SU-DHL-6 (cell line): ENCODE measurements around the gene HSD17B11.

Source experiments
- CTCF ChIP-seq: fragments of 200-600 bp; sonication (generic); IDR thresholded peaks from one replicate; pipeline ENCODE4 v1.5.1; 2017; ENCODE audit warnings: antibody characterized with exemption, mild to moderate bottlenecking, low read length, moderate library complexity; ENCODE audit not compliant: insufficient read depth, poor library complexity, severe bottlenecking
- EZH2phosphoT487 ChIP-seq: fragments of 200-600 bp; sonication (generic), shearing (Covaris generic); conservative IDR thresholded peaks from 2 replicates; pipeline ENCODE4 v1.6.1; 2018; ENCODE audit warnings: mild to moderate bottlenecking, antibody characterized with exemption, low read length, moderate library complexity, mixed read lengths

DNA sequence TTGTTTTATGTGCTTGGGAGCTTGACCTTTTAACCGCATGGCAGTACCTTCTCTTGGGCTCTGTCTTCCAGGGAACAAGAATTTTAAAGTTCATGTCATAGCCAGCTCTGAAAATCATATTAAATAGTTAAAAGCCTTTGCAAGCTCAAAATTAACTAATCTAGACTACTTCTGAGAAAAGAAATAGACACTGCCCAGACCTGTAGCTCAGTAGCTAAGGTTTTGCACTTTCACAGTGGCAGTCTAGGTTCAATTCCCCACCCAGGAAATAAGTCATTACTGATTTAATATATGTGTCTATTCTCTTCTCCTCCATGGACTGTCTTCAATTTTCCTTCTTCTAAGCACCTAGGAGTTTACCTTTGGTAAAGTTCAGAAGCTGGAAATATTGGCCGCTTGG is 27.4 kb downstream of the HSD17B11 start:
- TF ChIP-seq CTCF = no peak
- no peak for TF ChIP-seq EZH2phosphoT487
